ENCODE results near the gene TLCD2. TPM values are rescaled to one million over a fixed set of nuclear protein-coding genes. Genes with fewer than 3 reads are reported as not detected.
"Not testable (repeated sequence)": the region's sequence is repeated elsewhere in the genome, so short reads cannot be mapped to it uniquely, and the experiment has no call there.

Gene TLCD2
- total RNA-seq, 3 donors from 2014 or later: 29.0 to 45.6 (median 37.6) TPM

- intact Hi-C loops (cut with DNase I, micrococcal nuclease): no loop called here
- Histone ChIP-seq H3K36me3 (ENCODE audit: low read depth) (peaks cover 43% of the 10 kb centered on the region), H3K4me3 (no peak overlapping the region), H3K9me3 (no peaks in the 10 kb centered on the region), H3K4me1 (ENCODE audit: low read depth) (no peaks in the 10 kb centered on the region)
- ATAC-seq (no peak), DNase-seq (no peak)
- TF ChIP-seq CTCF (IDR thresholded peaks at IDR 0.05): no peak
Measured at GRCh38 chr17:1676401-1676800, 33.8 kb downstream of the TLCD2 start.

GRCh38 chr17:1673041-1673785 is 37.0 kb downstream of the TLCD2 start:
- Histone ChIP-seq H3K9me3 (no peaks in the 10 kb centered on the region), H3K4me3 (no peak overlapping the region), H3K4me1 (ENCODE audit: low read depth) (peaks cover 5% of the 10 kb centered on the region), H3K36me3 (ENCODE audit: low read depth) (peaks cover 35% of the 10 kb centered on the region)
- DNase-seq: no peak
- no peak for ATAC-seq
- no peak for TF ChIP-seq CTCF (IDR thresholded peaks at IDR 0.05)
- intact Hi-C loops (cut with DNase I, micrococcal nuclease): no loop called here

GRCh38 chr17:1663934-1664333 is 46.2 kb downstream of the TLCD2 start:
- peaks cover 26% of the 10 kb centered on the region for H3K36me3 ChIP-seq (ENCODE audit: low read depth)
- intact Hi-C loops (cut with DNase I, micrococcal nuclease): loop anchor here in 1 of 2 donors (10.0 kb wide), 1 partner anchor 201 kb away; no protein-coding TSS in a partner anchor
- H3K4me3 ChIP-seq; H3K4me1 ChIP-seq (ENCODE audit: low read depth); H3K9me3 ChIP-seq; DNase-seq; ATAC-seq: not testable (repeated sequence)

- Histone ChIP-seq H3K36me3 (ENCODE audit: low read depth) (peaks cover 30% of the 10 kb centered on the region), H3K9me3 (no peaks in the 10 kb centered on the region), H3K4me1 (ENCODE audit: low read depth) (no peaks in the 10 kb centered on the region), H3K4me3 (no peak overlapping the region)
- ATAC-seq (no peak), DNase-seq (no peak)
- TF ChIP-seq CTCF (IDR thresholded peaks at IDR 0.05): no peak
- intact Hi-C loops (cut with DNase I, micrococcal nuclease): loop anchor here in 1 of 2 donors (10.0 kb wide), 1 partner anchor 204 kb away; no protein-coding TSS in a partner anchor
Measured at GRCh38 chr17:1661045-1661444, 49.1 kb downstream of the TLCD2 start.

- H3K9me3 ChIP-seq: no peaks in the 10 kb centered on the region
- DNase-seq (no peak), ATAC-seq (no peak)
- intact Hi-C loops (cut with DNase I, micrococcal nuclease): no loop called here
- no peak for TF ChIP-seq CTCF (IDR thresholded peaks at IDR 0.05)
- no peak overlapping the region for H3K4me3 ChIP-seq
- H3K36me3 ChIP-seq (ENCODE audit: low read depth): peaks cover 41% of the 10 kb centered on the region
- no peaks in the 10 kb centered on the region for H3K4me1 ChIP-seq (ENCODE audit: low read depth)
Measured at GRCh38 chr17:1658100-1658499, 52.1 kb downstream of the TLCD2 start.

GRCh38 chr17:1653735-1654134 is 56.4 kb downstream of the TLCD2 start:
- no peak for TF ChIP-seq CTCF (IDR thresholded peaks at IDR 0.05)
- intact Hi-C loops (cut with DNase I, micrococcal nuclease): no loop called here
- Histone ChIP-seq H3K9me3 (no peaks in the 10 kb centered on the region), H3K4me3 (no peak overlapping the region), H3K36me3 (ENCODE audit: low read depth) (peaks cover 28% of the 10 kb centered on the region), H3K4me1 (ENCODE audit: low read depth) (peaks cover 18% of the 10 kb centered on the region)
- ATAC-seq: no peak
- DNase-seq: peak in 1 of 3 donors; percentile 29

- Histone ChIP-seq H3K36me3 (ENCODE audit: low read depth) (peaks cover 28% of the 10 kb centered on the region), H3K4me1 (ENCODE audit: low read depth) (peaks cover 25% of the 10 kb centered on the region)
- H3K4me3 ChIP-seq; ATAC-seq; H3K9me3 ChIP-seq; intact Hi-C loops (cut with DNase I, micrococcal nuclease): not testable (repeated sequence)
- peak in 1 of 3 donors; percentile 10 for DNase-seq
Measured at GRCh38 chr17:1652794-1653193, 57.4 kb downstream of the TLCD2 start.
